HepG2 (cell line): ENCODE measurements around the gene LRRC45. TPM values are rescaled to one million over a fixed set of nuclear protein-coding genes. Genes with fewer than 3 reads are reported as not detected.
A peak's percentile ranks its signal among the peaks of the same experiment; 100 is the strongest.

Experiments
- ATF4 ChIP-seq, 2 experiments: fragments of 450-650 bp in 1 of 2; sonication (generic) in 1 of 2; formaldehyde crosslinking; IDR thresholded peaks; 2 replicates each; pipeline versions ENCODE4 v1.5.0 to v1.8.0; 2020 to 2022; ENCODE audit warnings: mild to moderate bottlenecking in 1 of 2, missing genetic modification reagents in 1 of 2
- DZIP1 ChIP-seq: sonication (generic); formaldehyde crosslinking; IDR thresholded peaks from 2 replicates; pipeline ENCODE4 v1.5.0; 2020; ENCODE audit warnings: mild to moderate bottlenecking, missing genetic modification reagents
- MLX ChIP-seq: IDR thresholded peaks from 2 replicates; pipeline ENCODE4 v1.6.1; 2016
- SPEN ChIP-seq: sonication (generic); formaldehyde crosslinking; IDR thresholded peaks from 2 replicates; pipeline ENCODE4 v1.5.1; 2020; ENCODE audit warnings: low read depth, mild to moderate bottlenecking, missing genetic modification reagents
- TBP ChIP-seq: sonication (generic); formaldehyde crosslinking; IDR thresholded peaks from 2 replicates; pipeline ENCODE4 v1.5.0; 2020; ENCODE audit warnings: missing genetic modification reagents
- ZHX2 ChIP-seq, 2 experiments: sonication (generic) in 1 of 2; formaldehyde crosslinking in 1 of 2; IDR thresholded peaks; 2 replicates each; pipeline versions ENCODE4 v1.6.1 to v1.9.0; 2014 to 2022; ENCODE audit warnings: antibody characterized with exemption in 1 of 2, borderline replicate concordance in 1 of 2, inconsistent platforms in 1 of 2, low read depth in 1 of 2, missing genetic modification reagents in 1 of 2
- ZMYM4 ChIP-seq: sonication (generic); formaldehyde crosslinking; IDR thresholded peaks from 2 replicates; pipeline ENCODE4 v1.8.1; 2023; ENCODE audit warnings: mild to moderate bottlenecking, missing genetic modification reagents
- ZNF230 ChIP-seq: sonication (generic); formaldehyde crosslinking; IDR thresholded peaks from 2 replicates; pipeline ENCODE4 v1.4.0; 2020; ENCODE audit warnings: mild to moderate bottlenecking, missing genetic modification reagents
- ZNF281 ChIP-seq: sonication (generic); formaldehyde crosslinking; IDR thresholded peaks from 2 replicates; pipeline ENCODE4 v1.4.0; 2020; ENCODE audit warnings: missing genetic modification reagents, borderline replicate concordance
- polyA plus RNA-seq, 8 experiments: library from polyadenylated mRNA; depleted of rRNA in 3 of 8; stranded (reverse) in 7 of 8; unstranded in 1 of 8; fragments of >200 nt; fragmentation: Illumina TruSeq in 4 of 8; extraction: Trizol in 4 of 8; gene quantifications; 2 replicates each; pipeline versions ENCODE4 v1.2.1 to v1.2.3, GENCODE V29; 2011 to 2016; ENCODE audit warnings: low read depth in 4 of 8, missing spikeins in 1 of 8, mixed read lengths in 1 of 8; ENCODE audit not compliant: insufficient read depth in 1 of 8
- total RNA-seq, 5 experiments: library from RNA; depleted of rRNA; stranded (reverse); fragments of >200 nt; fragmentation: Illumina TruSeq; extraction: Trizol; gene quantifications; 2 replicates each; pipeline ENCODE4 v1.2.3, GENCODE V29; 2016; ENCODE audit warnings: low read depth in 1 of 5
- TF ChIP-seq, protein P1 (sequence below): sonication (generic); formaldehyde crosslinking; IDR thresholded peaks from 2 replicates; pipeline ENCODE4 v1.5.0; 2020; ENCODE audit warnings: missing genetic modification reagents

Gene LRRC45
- total and polyA plus RNA-seq, 2 of the 13 experiments (the other 11 are each of a cell fraction or from before 2014, with no cell fraction given): 11.6 to 48.1 TPM

DNA sequence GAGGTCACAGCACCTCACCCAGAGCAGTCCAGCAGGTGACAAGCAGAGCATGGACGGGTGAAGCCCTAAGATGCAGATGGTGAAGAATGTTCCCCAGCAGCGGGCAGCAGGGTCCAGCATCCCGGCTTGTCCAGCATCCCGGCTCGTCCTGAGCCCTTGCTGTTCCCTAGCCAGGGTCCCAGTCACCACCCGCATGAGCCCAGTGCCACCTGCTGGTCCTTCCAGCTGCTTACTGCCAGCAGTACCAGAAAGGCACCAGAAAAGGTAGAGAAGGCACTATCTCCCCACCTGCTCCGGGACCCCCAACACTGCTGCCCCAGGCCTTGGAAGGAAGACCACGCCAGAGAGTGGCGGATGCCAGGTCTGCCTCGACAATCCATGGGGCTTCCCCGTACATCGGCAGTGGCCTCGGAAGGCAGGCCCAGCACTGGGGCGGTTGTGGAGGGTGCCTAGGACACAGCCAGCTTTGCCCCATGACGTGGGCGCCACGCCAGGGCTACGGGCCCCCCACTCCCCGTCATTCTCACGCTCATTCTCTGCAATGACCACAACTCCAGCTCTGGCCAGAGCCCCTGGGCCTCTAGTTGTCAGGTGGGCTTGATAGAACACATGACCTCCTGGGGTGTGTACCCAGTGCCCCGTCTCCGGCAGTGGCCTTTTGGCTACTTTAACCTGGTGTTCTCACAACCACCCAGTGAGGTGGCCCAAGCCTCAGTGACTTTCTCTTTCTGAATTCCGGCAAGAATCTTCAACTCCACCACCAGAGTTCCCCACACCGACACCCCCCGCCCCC is 1.8 kb upstream of the LRRC45 start (continued):
- TF ChIP-seq MLX (CRISPR knock-in tag) (0 out of 2 replicates have a peak, but pooled peaks have one; percentile 20), ATF4 (CRISPR knock-in tag; IDR thresholded peaks at IDR 0.05) (no peak), ZNF281 (CRISPR knock-in tag) (no peak), ZHX2 (IDR thresholded peaks at IDR 0.05; ENCODE audit: low read depth) (no peak), ZHX2 (CRISPR knock-in tag; IDR thresholded peaks at IDR 0.05; ENCODE audit: borderline replicate concordance) (no peak), TBP (no peak; the same call in 1 of the 2 replicates), ZMYM4 (CRISPR knock-in tag) (0 out of 2 replicates have a peak, but pooled peaks have one; percentile 21), SPEN (0 out of 2 replicates have a peak, but pooled peaks have one; percentile 31), DZIP1 (CRISPR knock-in tag) (no peak), ZNF230 (CRISPR knock-in tag) (no peak)
- TF ChIP-seq, protein P1, sequence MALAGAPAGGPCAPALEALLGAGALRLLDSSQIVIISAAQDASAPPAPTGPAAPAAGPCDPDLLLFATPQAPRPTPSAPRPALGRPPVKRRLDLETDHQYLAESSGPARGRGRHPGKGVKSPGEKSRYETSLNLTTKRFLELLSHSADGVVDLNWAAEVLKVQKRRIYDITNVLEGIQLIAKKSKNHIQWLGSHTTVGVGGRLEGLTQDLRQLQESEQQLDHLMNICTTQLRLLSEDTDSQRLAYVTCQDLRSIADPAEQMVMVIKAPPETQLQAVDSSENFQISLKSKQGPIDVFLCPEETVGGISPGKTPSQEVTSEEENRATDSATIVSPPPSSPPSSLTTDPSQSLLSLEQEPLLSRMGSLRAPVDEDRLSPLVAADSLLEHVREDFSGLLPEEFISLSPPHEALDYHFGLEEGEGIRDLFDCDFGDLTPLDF (CRISPR knock-in tag): peak; percentile 52; the same call in 1 of the 2 replicates
